ENCODE measurements around the gene MYO3A. TPM values are rescaled to one million over a fixed set of nuclear protein-coding genes. Genes with fewer than 3 reads are reported as not detected.

The MYO3A gene
- total RNA-seq, 1 experiment from 2014 or later = not detected

- ChIA-PET CTCF (no interaction called here), RAD21 (ENCODE audit: low non-redundant PET in 1 of 2, low total read pairs in 2 of 2, uncharacterized antibody in 2 of 2, unreplicated experiment in 2 of 2) (no interaction called here), POLR2A (no interaction called here)
- intact Hi-C loops (cut with micrococcal nuclease) = no loop called here
- no peak overlapping the region for H3K27ac ChIP-seq (ENCODE audit: low read depth, low read length)
- no peaks in the 10 kb centered on the region for H3K4me1 ChIP-seq (ENCODE audit: control insufficient read depth in 1 of 2, insufficient read depth in 2 of 2, low read length in 2 of 2)
- no TSS peak for BruUV-seq (replicated peaks)
- H3K27me3 ChIP-seq (ENCODE audit: insufficient read depth, low read length) = peaks cover 10% of the 10 kb centered on the region; the same call in 1 of the 2 replicates
- no peaks in the 10 kb centered on the region for H3K9me2 ChIP-seq (ENCODE audit: insufficient read depth)
- DNase-seq (ENCODE audit: low read depth, low spot score) = no peak
- H3K9me3 ChIP-seq (ENCODE audit: control insufficient read depth in 1 of 2, insufficient read depth in 1 of 2, low read depth in 1 of 2, low read length in 2 of 2) = no peaks in the 10 kb centered on the region
- H4K20me1 ChIP-seq (ENCODE audit: insufficient read depth) = no peaks in the 10 kb centered on the region
- no peak overlapping the region for H3K9ac ChIP-seq (ENCODE audit: low read length)
- no peak overlapping the region for H3K4me3 ChIP-seq (replicated peaks in 1 of 2; ENCODE audit: low read depth in 1 of 2, low read length in 2 of 2)
- H3K36me3 ChIP-seq (ENCODE audit: control insufficient read depth in 1 of 2, insufficient read depth in 2 of 2, low read length in 2 of 2) = no peaks in the 10 kb centered on the region
- ATAC-seq = no peak
- no peaks in the 10 kb centered on the region for H3K79me2 ChIP-seq (ENCODE audit: insufficient read depth, low read length)
- no peak overlapping the region for H2AFZ ChIP-seq (ENCODE audit: low read depth, low read length, poor library complexity, severe bottlenecking)
- no peak for TF ChIP-seq ELF1 (IDR thresholded peaks at IDR 0.05; ENCODE audit: borderline replicate concordance, low read depth)
- TF ChIP-seq ZFX (IDR thresholded peaks at IDR 0.05) = no peak
- TF ChIP-seq CEBPB (IDR thresholded peaks at IDR 0.05; ENCODE audit: low read depth) = no peak
- TF ChIP-seq, protein P1, sequence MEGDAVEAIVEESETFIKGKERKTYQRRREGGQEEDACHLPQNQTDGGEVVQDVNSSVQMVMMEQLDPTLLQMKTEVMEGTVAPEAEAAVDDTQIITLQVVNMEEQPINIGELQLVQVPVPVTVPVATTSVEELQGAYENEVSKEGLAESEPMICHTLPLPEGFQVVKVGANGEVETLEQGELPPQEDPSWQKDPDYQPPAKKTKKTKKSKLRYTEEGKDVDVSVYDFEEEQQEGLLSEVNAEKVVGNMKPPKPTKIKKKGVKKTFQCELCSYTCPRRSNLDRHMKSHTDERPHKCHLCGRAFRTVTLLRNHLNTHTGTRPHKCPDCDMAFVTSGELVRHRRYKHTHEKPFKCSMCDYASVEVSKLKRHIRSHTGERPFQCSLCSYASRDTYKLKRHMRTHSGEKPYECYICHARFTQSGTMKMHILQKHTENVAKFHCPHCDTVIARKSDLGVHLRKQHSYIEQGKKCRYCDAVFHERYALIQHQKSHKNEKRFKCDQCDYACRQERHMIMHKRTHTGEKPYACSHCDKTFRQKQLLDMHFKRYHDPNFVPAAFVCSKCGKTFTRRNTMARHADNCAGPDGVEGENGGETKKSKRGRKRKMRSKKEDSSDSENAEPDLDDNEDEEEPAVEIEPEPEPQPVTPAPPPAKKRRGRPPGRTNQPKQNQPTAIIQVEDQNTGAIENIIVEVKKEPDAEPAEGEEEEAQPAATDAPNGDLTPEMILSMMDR (IDR thresholded peaks at IDR 0.05 in 2 of 3, conservative IDR thresholded peaks at IDR 0.05 in 1 of 3; ENCODE audit: borderline replicate concordance in 1 of 3, insufficient read depth in 1 of 3, low read depth in 2 of 3, low read length in 2 of 3) = no peak
- TF ChIP-seq JUND (IDR thresholded peaks at IDR 0.05) = no peak
- TF ChIP-seq ATF3 (IDR thresholded peaks at IDR 0.05) = no peak
- no peak for TF ChIP-seq TCF7L2 (IDR thresholded peaks at IDR 0.05; ENCODE audit: borderline replicate concordance, extremely low read depth, insufficient read depth, insufficient read length)
- no peak for TF ChIP-seq FOSL1 (IDR thresholded peaks at IDR 0.05; ENCODE audit: low read depth)
- TF ChIP-seq SIN3A (IDR thresholded peaks at IDR 0.05; ENCODE audit: low read depth) = no peak
- TF ChIP-seq EZH2phosphoT487 (IDR thresholded peaks at IDR 0.05; ENCODE audit: borderline replicate concordance) = no peak
- TF ChIP-seq, protein P2, sequence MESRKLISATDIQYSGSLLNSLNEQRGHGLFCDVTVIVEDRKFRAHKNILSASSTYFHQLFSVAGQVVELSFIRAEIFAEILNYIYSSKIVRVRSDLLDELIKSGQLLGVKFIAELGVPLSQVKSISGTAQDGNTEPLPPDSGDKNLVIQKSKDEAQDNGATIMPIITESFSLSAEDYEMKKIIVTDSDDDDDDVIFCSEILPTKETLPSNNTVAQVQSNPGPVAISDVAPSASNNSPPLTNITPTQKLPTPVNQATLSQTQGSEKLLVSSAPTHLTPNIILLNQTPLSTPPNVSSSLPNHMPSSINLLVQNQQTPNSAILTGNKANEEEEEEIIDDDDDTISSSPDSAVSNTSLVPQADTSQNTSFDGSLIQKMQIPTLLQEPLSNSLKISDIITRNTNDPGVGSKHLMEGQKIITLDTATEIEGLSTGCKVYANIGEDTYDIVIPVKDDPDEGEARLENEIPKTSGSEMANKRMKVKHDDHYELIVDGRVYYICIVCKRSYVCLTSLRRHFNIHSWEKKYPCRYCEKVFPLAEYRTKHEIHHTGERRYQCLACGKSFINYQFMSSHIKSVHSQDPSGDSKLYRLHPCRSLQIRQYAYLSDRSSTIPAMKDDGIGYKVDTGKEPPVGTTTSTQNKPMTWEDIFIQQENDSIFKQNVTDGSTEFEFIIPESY (IDR thresholded peaks at IDR 0.05; ENCODE audit: extremely low read depth, insufficient replicate concordance, low read length) = no peak
- TF ChIP-seq EGR1 (IDR thresholded peaks at IDR 0.05; ENCODE audit: low read depth) = no peak
- no peak for TF ChIP-seq CBX3 (IDR thresholded peaks at IDR 0.05; ENCODE audit: low read depth)
- no peak for TF ChIP-seq SP1 (IDR thresholded peaks at IDR 0.05; ENCODE audit: low read depth)
- no peak for TF ChIP-seq EZH2 (IDR thresholded peaks at IDR 0.05)
- H3K4me2 ChIP-seq (ENCODE audit: low read length) = no peak overlapping the region
These were observed 159.2 kb downstream of the MYO3A start for GRCh38 chr10:26093229-26093628.

All from HCT116 (cell line).